Sigmoid colon (tissue), 4 donors: ENCODE results near the gene CASZ1.

ENCODE experiments used
- CTCF ChIP-seq, 4 experiments: fragments of 450-650 bp in 3 of 4; fragments of 200-600 bp in 1 of 4; IDR thresholded peaks; one replicate each; pipeline ENCODE4 v1.5.1; 2016 to 2019; ENCODE audit warnings: antibody characterized with exemption in 4 of 4, mild to moderate bottlenecking in 3 of 4, moderate library complexity in 2 of 4
- EP300 ChIP-seq, 4 donors: sonication (generic); formaldehyde crosslinking; IDR thresholded peaks; one replicate each; pipeline ENCODE4 v1.6.1; 2017; ENCODE audit warnings: antibody characterized with exemption in 4 of 4
- POLR2A ChIP-seq, 2 donors: fragments of 450-650 bp; IDR thresholded peaks; one replicate each; pipeline ENCODE4 v1.6.1; 2016; ENCODE audit warnings: antibody characterized with exemption in 2 of 2, mild to moderate bottlenecking in 2 of 2, moderate library complexity in 2 of 2
- POLR2AphosphoS5 ChIP-seq, 4 donors: sonication (generic); formaldehyde crosslinking; IDR thresholded peaks; one replicate each; pipeline ENCODE4 v1.6.1; 2017; ENCODE audit warnings: antibody characterized with exemption in 4 of 4

GRCh38 chr1:10816233-10816632, 19.8 kb upstream of the CASZ1 start:
- TF ChIP-seq CTCF (IDR thresholded peaks at IDR 0.05) (no peak), POLR2A (IDR thresholded peaks at IDR 0.05) (no peak), POLR2AphosphoS5 (IDR thresholded peaks at IDR 0.05) (no peak), EP300 (IDR thresholded peaks at IDR 0.05) (no peak)
